ENCODE results near the gene HS3ST3A1. TPM values are rescaled to one million over a fixed set of nuclear protein-coding genes. Genes with fewer than 3 reads are reported as not detected.

The HS3ST3A1 gene
- total RNA-seq, 1 experiment from 2014 or later = not detected

- Histone ChIP-seq H3K4me1 (no peaks in the 10 kb centered on the region), H3K4me3 (ENCODE audit: low read depth, low read length) (no peak overlapping the region), H3K27me3 (replicated peaks; ENCODE audit: control insufficient read depth, insufficient read depth, low read length) (no peaks in the 10 kb centered on the region), H3K36me3 (ENCODE audit: control insufficient read depth, insufficient read depth, low read length) (no peaks in the 10 kb centered on the region), H3K9me3 (no peaks in the 10 kb centered on the region)
- POLR2A ChIA-PET = no interaction called here
- intact Hi-C loops (cut with micrococcal nuclease; ENCODE audit: unreplicated experiment) = no loop called here
- CTCF ChIA-PET = no interaction called here
- TF ChIP-seq CTCF (IDR thresholded peaks at IDR 0.05; ENCODE audit: insufficient read depth in 1 of 2, low read depth in 1 of 2, low read length in 1 of 2, severe bottlenecking in 1 of 2, unreplicated experiment in 1 of 2) = no peak
- H3K36me3 Mint-ChIP-seq (ENCODE audit: insufficient read depth, unreplicated experiment) = no peaks in the 10 kb centered on the region
- H3K27me3 Mint-ChIP-seq (ENCODE audit: insufficient read depth, unreplicated experiment) = no peaks in the 10 kb centered on the region
- H3K4me3 Mint-ChIP-seq (ENCODE audit: unreplicated experiment) = no peak overlapping the region
- DNase-seq = no peak
- no peak overlapping the region for H3K27ac Mint-ChIP-seq (ENCODE audit: unreplicated experiment)
- no peaks in the 10 kb centered on the region for H3K9me3 Mint-ChIP-seq (ENCODE audit: unreplicated experiment)
- no TSS peak for BruUV-seq (replicated peaks)
- H3K4me1 Mint-ChIP-seq (ENCODE audit: low read depth, unreplicated experiment) = no peaks in the 10 kb centered on the region
Observed at GRCh38 chr17:13631529-13631928, 29.8 kb upstream of the HS3ST3A1 start.

DNA sequence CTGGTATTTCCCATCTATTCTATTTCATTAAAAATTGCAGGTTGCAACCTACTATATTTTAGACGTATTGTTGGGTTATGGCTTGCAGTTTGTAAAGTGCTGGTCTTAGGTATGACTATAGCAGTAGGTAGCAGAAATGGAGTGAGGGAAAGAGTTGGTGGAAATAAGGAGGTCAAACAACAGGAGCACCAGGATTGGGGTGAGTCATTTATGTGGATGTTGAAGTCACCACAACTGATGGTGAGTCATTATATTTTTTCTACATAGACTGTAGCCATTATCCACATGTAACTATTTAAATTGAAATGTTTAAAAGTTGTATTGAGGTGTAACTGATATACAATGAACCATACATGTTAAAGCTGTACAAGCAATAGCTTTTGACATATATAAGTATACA lies 25.0 kb upstream of the HS3ST3A1 start:
- H3K9me3 Mint-ChIP-seq (ENCODE audit: unreplicated experiment) = no peaks in the 10 kb centered on the region
- H3K27ac Mint-ChIP-seq (ENCODE audit: unreplicated experiment) = no peak overlapping the region
- POLR2A ChIA-PET = no interaction called here
- no peak overlapping the region for H3K4me3 ChIP-seq (ENCODE audit: low read depth, low read length)
- no peaks in the 10 kb centered on the region for H3K4me1 ChIP-seq
- CTCF ChIA-PET = no interaction called here
- intact Hi-C loops (cut with micrococcal nuclease; ENCODE audit: unreplicated experiment) = no loop called here
- H3K36me3 Mint-ChIP-seq (ENCODE audit: insufficient read depth, unreplicated experiment) = no peaks in the 10 kb centered on the region
- no peaks in the 10 kb centered on the region for H3K9me3 ChIP-seq
- no peaks in the 10 kb centered on the region for H3K27me3 ChIP-seq (replicated peaks; ENCODE audit: control insufficient read depth, insufficient read depth, low read length)
- H3K27me3 Mint-ChIP-seq (ENCODE audit: insufficient read depth, unreplicated experiment) = no peaks in the 10 kb centered on the region
- no TSS peak for BruUV-seq (replicated peaks)
- TF ChIP-seq CTCF (IDR thresholded peaks at IDR 0.05; ENCODE audit: insufficient read depth in 1 of 2, low read depth in 1 of 2, low read length in 1 of 2, severe bottlenecking in 1 of 2, unreplicated experiment in 1 of 2) = no peak
- DNase-seq = no peak
- H3K36me3 ChIP-seq (ENCODE audit: control insufficient read depth, insufficient read depth, low read length) = no peaks in the 10 kb centered on the region
- H3K4me3 Mint-ChIP-seq (ENCODE audit: unreplicated experiment) = no peak overlapping the region
- H3K4me1 Mint-ChIP-seq (ENCODE audit: low read depth, unreplicated experiment) = no peaks in the 10 kb centered on the region

DNA sequence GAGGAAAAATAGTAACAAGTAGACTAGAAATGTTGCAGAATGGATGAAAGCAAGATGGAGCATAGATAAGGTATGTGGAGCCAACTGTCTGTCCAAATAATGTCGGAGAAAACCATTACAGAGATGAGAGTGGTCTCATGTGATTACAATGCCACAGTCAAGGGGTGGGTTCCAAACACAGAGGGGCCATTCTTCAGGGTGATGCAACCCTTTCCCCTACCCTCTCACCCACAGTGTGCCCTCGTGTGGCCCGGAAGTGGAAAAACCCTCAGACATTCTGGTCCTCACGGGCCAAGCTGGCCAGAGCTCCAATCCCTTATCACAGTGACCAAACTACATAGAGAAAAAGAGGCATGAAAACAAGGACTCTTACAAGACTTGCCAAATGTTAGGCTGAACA lies 17.7 kb upstream of the HS3ST3A1 start:
- H3K27me3 Mint-ChIP-seq (ENCODE audit: insufficient read depth, unreplicated experiment) = no peaks in the 10 kb centered on the region
- no peaks in the 10 kb centered on the region for H3K36me3 Mint-ChIP-seq (ENCODE audit: insufficient read depth, unreplicated experiment)
- BruUV-seq (replicated peaks) = no TSS peak
- H3K4me1 ChIP-seq = no peaks in the 10 kb centered on the region
- no peaks in the 10 kb centered on the region for H3K4me1 Mint-ChIP-seq (ENCODE audit: low read depth, unreplicated experiment)
- H3K27ac Mint-ChIP-seq (ENCODE audit: unreplicated experiment) = no peak overlapping the region
- no peak for DNase-seq
- H3K9me3 ChIP-seq = no peaks in the 10 kb centered on the region
- H3K36me3 ChIP-seq (ENCODE audit: control insufficient read depth, insufficient read depth, low read length) = no peaks in the 10 kb centered on the region
- no peak overlapping the region for H3K4me3 Mint-ChIP-seq (ENCODE audit: unreplicated experiment)
- H3K9me3 Mint-ChIP-seq (ENCODE audit: unreplicated experiment) = no peaks in the 10 kb centered on the region
- CTCF ChIA-PET = no interaction called here
- TF ChIP-seq CTCF (IDR thresholded peaks at IDR 0.05; ENCODE audit: insufficient read depth in 1 of 2, low read depth in 1 of 2, low read length in 1 of 2, severe bottlenecking in 1 of 2, unreplicated experiment in 1 of 2) = no peak
- intact Hi-C loops (cut with micrococcal nuclease; ENCODE audit: unreplicated experiment) = no loop called here
- POLR2A ChIA-PET = no interaction called here
- no peak overlapping the region for H3K4me3 ChIP-seq (ENCODE audit: low read depth, low read length)
- H3K27me3 ChIP-seq (replicated peaks; ENCODE audit: control insufficient read depth, insufficient read depth, low read length) = no peaks in the 10 kb centered on the region

All from Caco-2 (cell line).